GM19240 (cell line): Measurements from ENCODE around the gene DDRGK1.
"Not testable (repeated sequence)": the region's sequence is repeated elsewhere in the genome, so short reads cannot be mapped to it uniquely, and the experiment has no call there.

ENCODE experiments used
- DNase-seq: peaks from one replicate; pipeline ENCODE4 v3.0.0; 2011; ENCODE audit warnings: low spot score; ENCODE audit not compliant: insufficient read length

DDRGK1 gene

GRCh38 chr20:3215359-3215917, 11.0 kb upstream of the DDRGK1 start:
- DNase-seq: not testable (repeated sequence)

GRCh38 chr20:3213226-3213625, 8.7 kb upstream of the DDRGK1 start:
- DNase-seq: no peak

GRCh38 chr20:3210346-3210745, 5.9 kb upstream of the DDRGK1 start:
- DNase-seq: no peak

GRCh38 chr20:3209946-3210317, 5.5 kb upstream of the DDRGK1 start:
- DNase-seq: no peak

GRCh38 chr20:3209257-3209945, 4.9 kb upstream of the DDRGK1 start, which contains the start of gene ITPA:
Gene ITPA, plus strand, starts transcription at chr20:3209498. Its CDS starts 54 bp downstream, at chr20:3209552.
- peak; percentile 64 for DNase-seq

- no peak for DNase-seq
These were observed 4.3 kb upstream of the DDRGK1 start for GRCh38 chr20:3208786-3209256.

GRCh38 chr20:3203315-3204123, 963 bp downstream of the DDRGK1 start:
- no peak for DNase-seq

GRCh38 chr20:3202965-3203314, 1.5 kb downstream of the DDRGK1 start:
- DNase-seq: no peak

GRCh38 chr20:3199976-3200755, 4.3 kb downstream of the DDRGK1 start:
- no peak for DNase-seq

- no peak for DNase-seq
These were observed 5.3 kb downstream of the DDRGK1 start for GRCh38 chr20:3199206-3199605.

GRCh38 chr20:3195590-3196237, 8.8 kb downstream of the DDRGK1 start:
- DNase-seq: no peak

GRCh38 chr20:3194617-3195280, 9.7 kb downstream of the DDRGK1 start:
- no peak for DNase-seq

- DNase-seq: no peak
These were observed 10.5 kb downstream of the DDRGK1 start for GRCh38 chr20:3193806-3194616.

- DNase-seq: no peak
These were observed 12.1 kb downstream of the DDRGK1 start for GRCh38 chr20:3192226-3193015.

GRCh38 chr20:3190681-3191111, 13.8 kb downstream of the DDRGK1 start:
- DNase-seq: no peak

GRCh38 chr20:3189561-3190131, 14.8 kb downstream of the DDRGK1 start:
- DNase-seq: no peak

GRCh38 chr20:3188823-3189413, 15.6 kb downstream of the DDRGK1 start:
- no peak for DNase-seq

GRCh38 chr20:3187861-3188260, 16.6 kb downstream of the DDRGK1 start:
- not testable (repeated sequence) for DNase-seq
